Measurements from ENCODE around the gene SYNE1. TPM values are rescaled to one million over a fixed set of nuclear protein-coding genes. Genes with fewer than 3 reads are reported as not detected.

Gene SYNE1
- total RNA-seq, 1 donor from 2014 or later: 6.0 TPM

DNA sequence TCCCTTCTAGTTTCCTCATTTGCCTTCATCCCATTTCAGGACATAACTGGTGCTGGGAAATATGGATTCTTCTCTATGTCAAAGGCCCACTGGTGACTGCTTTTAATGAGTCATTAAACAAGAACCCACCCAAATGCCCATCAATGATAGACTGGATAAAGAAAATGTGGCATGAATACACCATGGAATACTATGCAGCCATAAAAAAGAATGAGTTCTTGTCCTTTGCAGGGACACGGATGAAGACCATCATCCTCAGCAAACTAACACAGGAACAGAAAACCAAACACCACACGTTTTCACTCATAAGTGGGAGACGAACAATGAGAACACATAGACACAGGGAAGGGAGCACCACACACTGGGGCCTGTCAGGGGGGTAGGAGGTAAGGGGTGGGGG lies 518.9 kb downstream of the SYNE1 start:
- H3K79me2 ChIP-seq (ENCODE audit: low read depth): no peaks in the 10 kb centered on the region
- H3K36me3 Mint-ChIP-seq: no peaks in the 10 kb centered on the region
- no peak for TF ChIP-seq EZH2phosphoT487 (IDR thresholded peaks at IDR 0.05)
- TF ChIP-seq EZH2 (IDR thresholded peaks at IDR 0.05): no peak
- no peak for TF ChIP-seq CTCF (IDR thresholded peaks at IDR 0.05)
- H3K27me3 Mint-ChIP-seq (ENCODE audit: insufficient read depth, low read depth): no peaks in the 10 kb centered on the region
- no peaks in the 10 kb centered on the region for H3K9me3 Mint-ChIP-seq
- no peak overlapping the region for H3K4me3 ChIP-seq
- H2AFZ ChIP-seq (replicated peaks): no peak overlapping the region
- no peaks in the 10 kb centered on the region for H3K4me1 ChIP-seq
- H3K9ac ChIP-seq: no peak overlapping the region
- no peak overlapping the region for H3K4me3 Mint-ChIP-seq
- H4K20me1 ChIP-seq (ENCODE audit: low read depth): no peaks in the 10 kb centered on the region
- H3K27me3 ChIP-seq: no peaks in the 10 kb centered on the region
- H3K36me3 ChIP-seq: no peaks in the 10 kb centered on the region
- no peaks in the 10 kb centered on the region for H3K9me3 ChIP-seq (ENCODE audit: low read depth)
- no peak overlapping the region for H3K4me2 ChIP-seq
- no peak for DNase-seq (ENCODE audit: low spot score)
- H3K4me1 Mint-ChIP-seq: no peaks in the 10 kb centered on the region
- H3K27ac Mint-ChIP-seq: no peak overlapping the region
- H3F3A ChIP-seq (ENCODE audit: low read depth): no peaks in the 10 kb centered on the region
- H3K27ac ChIP-seq: no peak overlapping the region

GRCh38 chr6:152117156-152118133 lies 519.7 kb downstream of the SYNE1 start:
- Histone ChIP-seq H3K27ac (no peak overlapping the region), H3K36me3 (no peaks in the 10 kb centered on the region), H3K4me2 (no peak overlapping the region), H4K20me1 (ENCODE audit: low read depth) (no peaks in the 10 kb centered on the region), H3K27me3 (no peaks in the 10 kb centered on the region), H3K4me3 (no peak overlapping the region), H3K9ac (no peak overlapping the region), H3K4me1 (peaks cover 5% of the 10 kb centered on the region), H3K79me2 (ENCODE audit: low read depth) (no peaks in the 10 kb centered on the region), H3F3A (ENCODE audit: low read depth) (no peaks in the 10 kb centered on the region), H2AFZ (replicated peaks) (no peak overlapping the region), H3K9me3 (ENCODE audit: low read depth) (no peaks in the 10 kb centered on the region)
- DNase-seq (ENCODE audit: low spot score): no peak
- Mint-ChIP-seq H3K4me3 (no peak overlapping the region), H3K9me3 (no peaks in the 10 kb centered on the region), H3K27ac (no peak overlapping the region), H3K27me3 (ENCODE audit: insufficient read depth, low read depth) (peaks cover 3% of the 10 kb centered on the region), H3K4me1 (peaks cover 4% of the 10 kb centered on the region), H3K36me3 (no peaks in the 10 kb centered on the region)
- no peak for TF ChIP-seq CTCF (IDR thresholded peaks at IDR 0.05)
- TF ChIP-seq EZH2phosphoT487 (IDR thresholded peaks at IDR 0.05): no peak
- no peak for TF ChIP-seq EZH2 (IDR thresholded peaks at IDR 0.05)

- Mint-ChIP-seq H3K4me3 (no peak overlapping the region), H3K9me3 (no peaks in the 10 kb centered on the region), H3K4me1 (peaks cover 7% of the 10 kb centered on the region), H3K36me3 (no peaks in the 10 kb centered on the region), H3K27me3 (ENCODE audit: insufficient read depth, low read depth) (peaks cover 3% of the 10 kb centered on the region), H3K27ac (no peak overlapping the region)
- H3K27ac ChIP-seq: no peak overlapping the region
- no peak overlapping the region for H3K4me3 ChIP-seq
- H3K4me2 ChIP-seq: no peak overlapping the region
- H3K36me3 ChIP-seq: no peaks in the 10 kb centered on the region
- H3F3A ChIP-seq (ENCODE audit: low read depth): no peaks in the 10 kb centered on the region
- peak; percentile 56 for DNase-seq (ENCODE audit: low spot score)
- no peak for TF ChIP-seq CTCF (IDR thresholded peaks at IDR 0.05)
- no peak overlapping the region for H2AFZ ChIP-seq (replicated peaks)
- H4K20me1 ChIP-seq (ENCODE audit: low read depth): no peaks in the 10 kb centered on the region
- H3K4me1 ChIP-seq: peaks cover 16% of the 10 kb centered on the region
- H3K9me3 ChIP-seq (ENCODE audit: low read depth): no peaks in the 10 kb centered on the region
- no peak overlapping the region for H3K9ac ChIP-seq
- H3K79me2 ChIP-seq (ENCODE audit: low read depth): no peaks in the 10 kb centered on the region
- H3K27me3 ChIP-seq: no peaks in the 10 kb centered on the region
These were observed 524.5 kb downstream of the SYNE1 start for GRCh38 chr6:152112491-152113261.

Measured in neural progenitor cell (in vitro differentiated cells).